GM18507 (cell line): ENCODE measurements around the gene PMM1.
"Not testable (repeated sequence)": the region's sequence is repeated elsewhere in the genome, so short reads cannot be mapped to it uniquely, and the experiment has no call there.

Experiments
- DNase-seq: peaks from one replicate; pipeline ENCODE4 v3.0.0; 2011; ENCODE audit warnings: low read depth; ENCODE audit not compliant: insufficient read length; ENCODE audit errors: extremely low spot score
- FAIRE-seq: peaks from 2 replicates; lab custom pipeline; 2011; peaks lifted over from hg19 to GRCh38; lab: Jason Lieb, UNC

The PMM1 gene

GRCh38 chr22:41589391-41590241 is at the start of gene PMM1:
TSS of gene PMM1 (minus strand) at chr22:41589840. CDS start at chr22:41589805, 35 bp downstream.
- DNase-seq (peak; percentile 99), FAIRE-seq (peak; percentile 99)

DNA sequence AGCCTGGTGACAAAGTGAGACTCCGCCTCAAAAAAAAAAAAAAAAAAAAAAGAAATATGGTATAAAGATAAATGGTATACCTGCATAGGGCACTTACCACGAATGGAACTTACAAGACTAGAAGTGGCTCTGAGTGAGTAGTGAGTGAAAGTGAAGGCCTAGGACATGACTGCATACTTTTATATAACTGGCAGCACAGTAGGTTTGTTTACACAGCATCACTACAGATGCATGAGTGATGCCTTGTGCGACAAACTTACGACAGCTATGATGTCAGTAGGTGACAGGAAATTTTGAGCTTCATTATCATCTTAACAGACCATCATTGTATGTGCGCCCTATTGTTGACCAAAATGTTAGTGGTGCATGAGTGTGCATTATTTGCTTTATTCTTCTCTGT is 49.1 kb upstream of the PMM1 start:
- no peak for FAIRE-seq
- no peak for DNase-seq

DNA sequence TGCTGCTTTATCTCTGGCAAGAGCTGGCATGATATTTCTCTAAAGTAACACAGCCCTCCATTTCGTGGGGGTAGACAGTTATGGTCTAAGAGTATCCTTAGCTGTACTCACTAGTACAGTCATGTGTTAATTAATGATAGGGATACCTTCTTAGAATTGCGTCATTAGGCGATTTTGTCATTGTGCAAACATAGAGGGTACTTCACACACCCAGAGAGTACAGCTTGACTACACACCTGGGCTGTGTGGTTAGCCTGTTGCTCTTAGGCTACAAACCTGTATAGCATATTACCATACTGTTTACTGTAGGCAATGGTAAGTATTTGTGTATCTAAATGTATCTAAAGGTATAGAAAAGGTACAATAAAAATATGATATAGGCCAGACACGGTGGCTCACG is 48.5 kb upstream of the PMM1 start:
- DNase-seq (no peak), FAIRE-seq (no peak)

DNA sequence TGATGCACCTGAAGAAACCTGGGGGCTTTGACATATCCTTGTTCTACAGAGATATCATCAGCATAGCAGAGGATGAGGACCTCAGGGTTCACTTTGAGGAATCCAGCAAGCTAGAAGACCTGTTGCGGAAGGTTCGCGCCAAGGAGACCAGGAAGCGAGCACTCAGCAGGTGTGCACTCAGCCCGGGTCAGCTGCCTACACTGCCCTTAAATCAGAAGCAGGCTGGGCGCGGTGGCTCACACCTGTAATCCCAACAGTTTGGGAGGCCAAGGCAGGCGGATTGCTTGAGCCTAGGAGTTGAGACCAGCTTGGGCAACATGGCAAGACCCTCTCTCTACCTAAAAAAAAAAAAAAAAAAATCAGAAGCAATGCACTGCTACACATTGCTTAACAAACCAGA is 48.0 kb upstream of the PMM1 start:
- not testable (repeated sequence) for FAIRE-seq

GRCh38 chr22:41636467-41636866 is 46.8 kb upstream of the PMM1 start:
- DNase-seq (no peak), FAIRE-seq (no peak)

More for the DNA sequence above, 48.0 kb upstream of the PMM1 start:
- not testable (repeated sequence) for DNase-seq

GRCh38 chr22:41634610-41635009 is 45.0 kb upstream of the PMM1 start:
- DNase-seq, FAIRE-seq: not testable (repeated sequence)

- not testable (repeated sequence) for DNase-seq, FAIRE-seq
Measured at GRCh38 chr22:41631615-41632014, 42.0 kb upstream of the PMM1 start.

DNA sequence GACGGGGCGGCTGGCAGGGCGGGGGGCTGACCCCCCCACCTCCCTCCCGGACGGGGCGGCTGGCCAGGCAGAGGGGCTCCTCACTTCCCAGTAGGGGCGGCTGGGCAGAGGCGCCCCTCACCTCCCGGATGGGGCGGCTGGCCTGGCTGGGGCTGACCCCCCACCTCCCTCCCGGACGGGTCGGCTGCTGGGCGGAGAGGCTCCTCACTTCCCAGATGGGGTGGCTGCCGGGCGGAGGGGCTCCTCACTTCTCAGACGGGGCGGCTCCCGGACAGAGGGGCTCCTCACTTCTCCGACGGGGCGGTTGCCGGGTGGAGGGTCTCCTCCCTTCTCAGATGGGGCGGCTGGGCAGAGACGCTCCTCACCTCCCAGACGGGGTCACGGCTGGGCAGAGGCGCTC is 41.5 kb upstream of the PMM1 start:
- FAIRE-seq = not testable (repeated sequence)

GRCh38 chr22:41625577-41625976 is 35.9 kb upstream of the PMM1 start:
- FAIRE-seq = no peak

More for the DNA sequence above, 41.5 kb upstream of the PMM1 start:
- DNase-seq = not testable (repeated sequence)

DNA sequence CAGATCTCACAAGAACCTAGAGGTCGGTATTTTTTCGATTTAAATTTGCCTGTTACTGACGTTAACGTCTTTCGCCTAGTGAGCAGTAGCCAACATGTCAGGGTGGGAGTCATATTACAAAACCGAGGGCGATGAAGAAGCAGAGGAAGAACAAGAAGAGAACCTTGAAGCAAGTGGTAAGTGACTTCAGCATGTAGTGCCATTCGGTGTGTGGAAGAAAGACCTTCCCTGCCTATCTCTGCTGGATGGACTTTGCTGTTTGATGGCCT is 32.2 kb upstream of the PMM1 start:
- FAIRE-seq = no peak
- no peak for DNase-seq

More at GRCh38 chr22:41625577-41625976, 35.9 kb upstream of the PMM1 start:
- DNase-seq = no peak

DNA sequence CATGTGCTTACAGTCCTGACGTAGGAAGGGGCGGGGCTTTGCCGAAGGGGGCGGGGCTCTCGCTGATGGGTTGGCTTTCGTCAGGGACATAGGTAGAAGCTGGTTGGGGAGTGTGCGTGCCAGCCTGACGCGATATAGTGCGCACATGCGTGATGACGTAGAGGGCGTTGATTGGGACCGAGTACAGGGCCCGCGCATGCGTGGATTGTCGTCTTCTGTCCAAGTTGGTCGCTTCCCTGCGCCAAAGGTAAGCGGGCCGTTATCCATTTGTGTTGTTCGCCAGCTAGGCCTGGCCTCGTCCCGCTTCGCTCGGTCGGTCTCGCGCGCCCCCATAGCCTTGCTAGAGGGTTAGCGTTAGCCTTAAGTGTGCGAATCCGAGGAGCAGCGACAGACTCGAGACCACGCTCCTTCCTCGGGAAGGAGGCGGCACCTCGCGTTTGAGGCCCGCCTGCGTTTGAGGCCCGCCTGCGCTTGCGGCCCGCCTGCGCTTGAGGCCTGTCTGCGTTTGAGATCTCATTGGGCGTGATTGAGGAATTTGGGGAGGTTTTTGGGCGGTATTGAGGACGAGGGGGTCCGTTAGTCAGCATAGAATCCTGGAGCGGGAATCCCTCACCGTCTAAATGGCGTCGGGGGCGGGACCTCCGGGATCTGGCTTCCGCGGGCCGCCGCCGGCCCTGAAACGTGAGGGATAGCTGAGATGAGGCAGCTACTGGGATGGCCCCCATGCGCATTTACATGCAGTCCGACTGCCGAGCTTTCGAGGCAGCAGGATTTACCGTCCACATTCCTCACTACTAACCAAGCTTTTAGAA is 31.7 kb upstream of the PMM1 start, which contains the start of gene XRCC6:
Gene XRCC6, plus strand, starts transcription at position 197 of the 812 bp plus-strand sequence. CDS start 710 bp downstream, outside the sequence.
- DNase-seq (peak; percentile 99), FAIRE-seq (peak; percentile 99)

GRCh38 chr22:41620589-41621098 is 31.0 kb upstream of the PMM1 start, which contains the start of gene DESI1:
TSS of gene DESI1 (minus strand) at chr22:41621043. CDS start at chr22:41620839, 204 bp downstream.
- DNase-seq = no peak
- FAIRE-seq = no peak

- DNase-seq (no peak), FAIRE-seq (peak; percentile 41)
Measured at GRCh38 chr22:41619979-41620588, 30.4 kb upstream of the PMM1 start.

GRCh38 chr22:41613456-41613855 is 23.8 kb upstream of the PMM1 start:
- FAIRE-seq (no peak), DNase-seq (no peak)

DNA sequence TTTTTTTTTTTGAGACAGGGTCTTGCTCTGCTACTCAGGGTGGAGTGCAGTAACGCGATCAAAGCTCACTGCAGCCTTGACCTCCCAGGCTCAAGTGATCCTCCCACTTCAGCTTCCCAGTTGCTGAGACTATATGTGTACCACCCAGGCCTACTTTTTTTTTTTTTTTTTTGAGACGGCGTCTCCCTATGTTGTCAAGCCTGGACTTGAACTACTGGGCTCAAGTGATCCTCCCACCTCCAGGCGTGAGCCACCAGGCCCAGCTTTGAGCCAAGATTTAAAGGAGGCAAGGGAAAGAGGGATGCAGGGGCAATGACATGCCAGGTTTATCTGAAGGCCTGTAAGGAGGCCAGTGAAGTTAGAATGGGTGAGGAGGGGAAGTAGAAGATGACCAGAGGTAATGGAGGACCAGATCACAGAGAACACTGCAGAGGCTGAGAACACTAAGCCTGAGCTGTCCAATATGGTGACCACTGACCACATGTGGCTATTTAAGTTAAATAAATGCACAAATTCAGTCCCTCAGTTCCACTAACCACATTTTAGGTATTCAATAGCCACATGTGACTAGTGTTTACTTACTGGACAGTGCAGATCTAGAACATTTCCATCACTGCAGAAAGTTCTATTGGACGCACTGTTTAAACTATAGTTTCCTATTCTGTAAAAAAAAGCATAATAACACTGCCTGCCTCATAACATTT is 23.1 kb upstream of the PMM1 start:
- DNase-seq (no peak), FAIRE-seq (no peak)

DNA sequence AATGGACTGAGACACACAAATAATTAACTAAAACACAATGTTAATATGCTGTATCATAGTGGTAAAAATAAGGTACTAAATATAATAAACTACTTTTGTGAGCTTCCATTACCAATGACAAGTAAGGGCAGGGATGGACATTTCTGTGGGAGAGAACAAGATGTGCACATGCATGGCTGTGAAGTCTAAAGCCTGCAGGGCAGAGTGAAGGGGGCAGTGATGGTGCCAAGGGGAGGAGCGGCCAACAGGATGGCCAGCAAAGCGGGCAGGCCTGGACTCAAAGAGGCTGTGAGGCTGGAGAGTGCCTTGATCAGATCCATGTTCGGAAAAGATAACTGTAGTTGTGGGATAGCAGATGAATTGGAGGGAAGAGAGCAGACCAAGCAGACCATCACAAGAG is 18.7 kb upstream of the PMM1 start:
- DNase-seq (no peak), FAIRE-seq (no peak)

DNA sequence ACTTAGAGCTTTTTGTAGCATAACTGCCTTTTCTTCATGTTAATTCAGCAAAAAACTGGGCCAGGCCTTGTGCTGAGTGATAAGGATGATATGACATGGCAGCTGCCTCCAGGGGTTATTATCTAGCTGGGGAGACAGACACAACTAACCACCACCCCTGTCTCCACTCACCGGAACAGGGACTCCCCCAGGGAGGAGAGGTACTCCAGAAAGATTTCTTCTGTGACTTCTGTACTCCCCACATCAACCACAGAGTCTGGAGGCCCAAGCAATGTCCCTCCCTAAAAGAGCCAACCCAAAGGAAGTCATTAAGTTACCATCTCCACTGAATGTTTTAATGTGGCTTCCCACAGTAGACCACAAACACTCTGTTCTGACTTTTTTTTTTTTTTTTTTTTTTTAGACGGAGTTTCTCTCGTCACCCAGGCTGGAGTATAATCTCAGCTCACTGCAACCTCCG is 14.3 kb upstream of the PMM1 start:
- FAIRE-seq (peak; percentile 93), DNase-seq (no peak)

DNA sequence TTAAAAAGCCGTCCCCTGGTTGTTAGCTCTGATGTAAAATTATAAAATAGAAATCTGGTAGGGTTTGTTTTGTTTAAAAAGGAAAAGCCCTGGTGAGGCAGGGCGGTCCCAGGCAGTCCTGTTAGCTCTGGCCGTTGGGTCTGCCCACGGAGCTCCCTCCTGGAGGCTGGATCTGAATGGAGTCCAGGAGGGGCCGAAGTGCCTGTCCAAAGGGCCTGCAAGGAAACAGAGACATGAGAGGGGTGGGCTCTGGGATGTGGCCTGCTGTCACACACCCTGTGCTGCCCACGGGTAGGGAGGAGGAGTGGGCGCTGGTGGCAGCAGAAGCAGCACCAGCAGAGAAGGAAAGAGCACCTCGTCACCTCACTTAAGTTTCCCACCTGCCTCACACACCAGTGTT is 11.3 kb upstream of the PMM1 start:
- DNase-seq = no peak
- FAIRE-seq = no peak
